Naive thymus-derived CD8-positive, alpha-beta T cell (primary cell): ENCODE measurements around the gene LAMTOR4. TPM values are rescaled to one million over a fixed set of nuclear protein-coding genes. Genes with fewer than 3 reads are reported as not detected.

ENCODE experiments used
- ATAC-seq, 2 donors: fragments of 150-1000 bp; cut with Tn5 transposase in 1 of 2; sonication (Bioruptor Pico), chemical (Tn5 transposase) in 1 of 2; 1 replicate in 1 of 2; 2 replicates in 1 of 2; pipeline ENCODE4 v1.10.0; 2021; ENCODE audit warnings: mild to moderate bottlenecking in 2 of 2, moderate library complexity in 2 of 2
- POLR2A ChIA-PET: fragments of 350-600 bp; sonication (Branson Sonifier 250); formaldehyde crosslinking; loops from one replicate; lab custom pipeline; 2021; ENCODE audit warnings: antibody characterized with exemption; lab: Charles Lee
- DNase-seq, 10 donors: peaks; one replicate each; pipeline versions ENCODE4 v3.0.0 to v3.0.0-alpha.2; 2020 to 2022
- H3K27ac Mint-ChIP-seq, 10 donors: one replicate each; pipeline ENCODE4 v1.8.0; 2020 to 2022; ENCODE audit warnings: mild to moderate bottlenecking in 10 of 10, mixed read lengths in 10 of 10, moderate library complexity in 4 of 10, inconsistent platforms in 1 of 10
- H3K27me3 Mint-ChIP-seq, 5 donors: one replicate each; pipeline ENCODE4 v1.8.0; 2021 to 2022; ENCODE audit warnings: mixed read lengths in 5 of 5
- H3K36me3 Mint-ChIP-seq, 3 donors: one replicate each; pipeline ENCODE4 v1.8.0; 2020 to 2022; ENCODE audit warnings: mixed read lengths in 3 of 3, mild to moderate bottlenecking in 2 of 3, inconsistent platforms in 1 of 3
- H3K4me1 Mint-ChIP-seq, 4 donors: one replicate each; pipeline ENCODE4 v1.8.0; 2021 to 2022; ENCODE audit warnings: mixed read lengths in 4 of 4
- H3K4me3 Mint-ChIP-seq, 10 donors: one replicate each; pipeline ENCODE4 v1.8.0; 2020 to 2022; ENCODE audit warnings: mild to moderate bottlenecking in 10 of 10, mixed read lengths in 10 of 10, moderate library complexity in 6 of 10, inconsistent platforms in 1 of 10
- H3K9me3 Mint-ChIP-seq, 9 donors: one replicate each; pipeline ENCODE4 v1.8.0; 2020 to 2022; ENCODE audit warnings: mixed read lengths in 9 of 9, mild to moderate bottlenecking in 3 of 9, inconsistent platforms in 1 of 9, moderate library complexity in 1 of 9
- polyA plus RNA-seq, 3 donors: library from polyadenylated mRNA; unstranded; fragments of 300-500 nt; fragmentation: Illumina TruSeq; gene quantifications; one replicate each; pipeline ENCODE4 v1.2.3, GENCODE V29; 2021
- total RNA-seq, 8 experiments: library from RNA in 2 of 8; stranded (reverse) in 2 of 8; gene quantifications; one replicate each; pipeline ENCODE4 v1.2.3 and lab custom pipeline; 2021 to 2026

Gene LAMTOR4
- total RNA-seq (100 to 1,000 TPM; 170 to 206 TPM), polyA plus RNA-seq (100 to 1,000 TPM; 403 to 435 (median 430) TPM), total RNA-seq (lab: John Stamatoyannopoulos, UW) (38.5 to 56.9 (median 44.2) reads per million in 6 experiments)

DNA sequence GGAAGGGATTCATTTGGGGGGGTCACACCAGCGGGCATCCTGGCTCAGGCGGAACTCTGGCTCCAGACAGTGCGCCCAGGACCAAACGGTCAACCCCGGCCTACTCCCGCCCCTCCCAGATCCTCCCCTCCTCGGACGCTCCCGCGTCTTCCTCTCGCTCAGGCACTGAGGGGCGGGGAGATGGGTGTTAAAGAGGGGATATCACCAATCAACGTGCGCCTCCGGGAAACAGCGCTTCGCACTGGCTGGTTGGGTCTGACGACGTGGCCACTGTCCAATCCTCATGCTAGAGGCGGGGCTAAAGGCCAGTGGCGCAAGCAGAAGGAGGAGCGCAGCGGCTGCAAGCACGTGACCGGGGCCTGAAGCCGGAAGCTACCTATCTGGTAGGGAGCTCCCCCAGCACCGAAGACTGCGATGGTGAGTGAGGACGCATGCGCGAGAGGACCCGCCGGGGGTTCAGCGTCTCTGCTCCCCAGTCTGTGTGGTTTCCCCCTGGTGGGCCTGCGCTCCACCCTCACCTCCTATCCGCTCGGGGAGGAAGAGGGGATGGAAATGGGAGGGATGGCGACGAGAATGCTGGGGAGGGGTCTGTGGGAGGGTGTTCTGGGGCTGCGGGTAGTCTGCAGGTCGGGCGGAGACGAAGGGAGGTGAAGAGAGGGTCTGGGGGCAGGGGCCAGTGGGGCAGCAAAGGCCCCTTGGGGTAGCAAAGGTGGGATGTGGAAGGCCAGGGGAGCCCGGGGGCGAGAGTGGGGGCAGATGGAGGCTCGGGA, at the start of gene LAMTOR4:
TSS of gene LAMTOR4 (plus strand) at position 360 of the 770 bp plus-strand sequence. CDS start at position 415, 55 bp downstream.
- no peaks in the 10 kb centered on the region for H3K27me3 Mint-ChIP-seq
- H3K9me3 Mint-ChIP-seq = no peaks in the 10 kb centered on the region
- POLR2A ChIA-PET = interaction anchor here (0.6 to 16.1 kb wide), 31 partner anchors 10 to 1104 kb away, joined by 3 to 358 read pairs (median 4); partner anchors contain the start of genes CNPY4, COPS6, GAL3ST4 and GPC2
- H3K36me3 Mint-ChIP-seq = peaks cover 0 to 31% (median 7%) of the 10 kb centered on the region in 3 donors
- H3K4me3 Mint-ChIP-seq = peak within 1 kb of the TSS; percentile 89 to 99 (median 94)
- peak within 1 kb of the TSS; percentile 96 to 99 (median 98) for H3K27ac Mint-ChIP-seq
- H3K4me1 Mint-ChIP-seq = peaks cover 20 to 47% (median 37%) of the 10 kb centered on the region in 4 donors
- DNase-seq = peak; percentile 88 to 99 (median 98)
- peak; percentile 94 to 96 for ATAC-seq

DNA sequence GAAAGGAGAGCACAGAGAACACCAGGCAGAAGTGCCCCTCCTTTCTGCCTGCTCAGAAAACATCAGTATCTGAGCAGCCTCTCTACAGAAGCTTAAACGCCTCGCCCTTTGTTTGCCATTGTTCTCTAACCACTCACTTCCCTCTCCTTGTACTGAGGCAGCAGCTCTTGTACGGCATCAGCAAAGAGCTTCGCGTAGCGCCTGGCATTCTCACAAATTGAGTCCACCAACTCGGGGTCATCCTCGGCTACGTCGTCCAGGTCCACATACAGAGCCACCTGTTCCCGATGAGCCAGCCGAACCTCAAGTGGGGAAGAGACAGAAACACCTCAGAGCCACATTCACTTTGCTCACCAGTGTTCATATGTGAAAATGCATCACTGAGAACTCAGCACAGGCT, 49.3 kb upstream of the LAMTOR4 start:
- Mint-ChIP-seq H3K4me1 (peaks cover 26 to 50% (median 43%) of the 10 kb centered on the region in 4 donors), H3K27me3 (no peaks in the 10 kb centered on the region), H3K4me3 (peak overlapping the region; percentile 91 to 97 (median 95)), H3K36me3 (peaks cover 4 to 56% (median 29%) of the 10 kb centered on the region in 3 donors), H3K9me3 (no peaks in the 10 kb centered on the region), H3K27ac (peak overlapping the region; percentile 93 to 99 (median 97))
- ATAC-seq (no peak), DNase-seq (peak in 2 of 10 donors; percentile 25 to 26)
- POLR2A ChIA-PET = interaction anchor here (0.6 to 6.9 kb wide), 8 partner anchors 11 to 784 kb away, joined by 3 to 252 read pairs (median 31); partner anchors contain the start of genes CNPY4, COPS6, MBLAC1 and MEPCE

DNA sequence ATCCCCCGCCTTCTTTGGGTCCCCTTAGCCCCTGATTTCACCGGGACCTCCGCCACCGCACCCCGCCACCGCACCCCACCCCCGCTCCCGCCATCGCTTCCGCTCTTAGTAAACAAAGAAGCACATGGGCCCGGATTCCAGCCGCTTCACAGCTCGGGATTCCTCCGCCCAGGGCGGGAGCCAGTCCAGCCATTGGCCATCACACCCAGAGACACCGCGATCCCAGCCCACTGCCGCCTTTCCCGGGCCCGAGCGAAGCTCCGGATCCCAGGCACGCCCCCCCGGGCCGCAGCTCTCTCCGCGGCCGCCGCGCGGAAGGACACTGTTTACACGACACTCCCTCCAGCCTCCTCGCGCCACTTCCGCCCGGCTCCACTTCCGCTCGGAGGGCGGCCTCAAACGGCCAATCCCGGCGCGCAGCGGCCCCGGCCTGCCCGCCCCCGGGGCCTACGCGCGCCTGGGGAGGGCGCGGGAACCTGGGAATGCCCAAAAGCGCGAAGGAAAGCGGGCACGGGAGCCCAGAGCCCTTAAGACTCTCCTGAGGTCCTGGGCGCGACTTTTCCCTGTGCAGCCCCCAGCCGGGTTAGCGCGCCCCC, 48.2 kb upstream of the LAMTOR4 start:
- H3K4me3 Mint-ChIP-seq = peak overlapping the region; percentile 91 to 97 (median 95)
- H3K27ac Mint-ChIP-seq = peak overlapping the region; percentile 93 to 99 (median 97)
- ATAC-seq (peak; percentile 73 to 76), DNase-seq (peak; percentile 77 to 97 (median 86))
- POLR2A ChIA-PET = interaction anchor here (0.6 to 6.9 kb wide), 23 partner anchors 12 to 1994 kb away, joined by 3 to 252 read pairs (median 6); partner anchors contain the start of genes BUD31, CNPY4, COPS6 and MBLAC1
- H3K27me3 Mint-ChIP-seq = no peaks in the 10 kb centered on the region
- H3K36me3 Mint-ChIP-seq = peaks cover 4 to 45% (median 24%) of the 10 kb centered on the region in 3 donors
- peaks cover 26 to 49% (median 43%) of the 10 kb centered on the region in 4 donors for H3K4me1 Mint-ChIP-seq
- no peaks in the 10 kb centered on the region for H3K9me3 Mint-ChIP-seq

DNA sequence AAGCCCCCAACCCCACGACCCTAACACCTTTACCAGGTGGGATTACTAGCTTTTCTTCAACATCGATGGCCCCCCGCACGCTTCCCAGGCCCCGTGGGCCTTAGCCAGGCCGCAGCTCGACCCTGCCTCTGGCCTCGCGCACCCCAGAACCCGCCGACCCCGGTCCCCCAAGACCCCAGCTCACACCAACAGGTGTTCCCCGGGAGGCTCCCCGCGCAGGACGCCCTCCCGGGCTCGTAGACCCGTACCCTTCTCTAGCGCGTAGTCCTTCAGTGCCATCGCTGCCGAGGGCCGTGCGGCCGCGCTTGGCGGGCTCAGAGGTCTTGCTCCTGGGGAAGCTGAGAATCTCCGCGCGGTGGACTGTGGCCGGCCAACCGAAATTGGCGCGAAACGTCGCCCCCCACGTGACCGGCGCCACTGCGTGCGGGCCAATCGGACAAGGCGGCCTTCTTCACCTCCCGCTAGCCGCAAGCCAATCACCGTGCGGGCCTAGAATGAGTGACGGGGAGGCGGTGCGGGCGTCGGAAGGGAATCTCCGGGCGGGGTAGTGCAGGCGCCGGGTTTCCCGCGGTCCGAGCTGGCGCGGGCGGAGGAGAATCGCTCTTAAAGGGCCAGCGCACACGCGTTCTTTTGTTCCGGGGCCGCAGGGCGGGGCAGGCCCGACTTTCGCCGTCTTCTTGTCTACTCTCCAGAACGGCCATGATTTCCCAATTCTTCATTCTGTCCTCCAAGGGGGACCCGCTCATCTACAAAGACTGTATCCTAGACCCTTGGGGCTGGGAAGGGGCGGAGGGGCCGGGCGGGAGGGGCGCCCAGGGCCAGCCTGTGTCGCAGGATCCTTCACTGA, 47.5 kb upstream of the LAMTOR4 start, which contains the start of the genes AP4M1 and MCM7:
TSS of gene AP4M1 (plus strand) at position 628 of the 847 bp plus-strand sequence. CDS start at position 700, 72 bp downstream.
TSS of gene MCM7 (minus strand) at position 382 of the 847 bp plus-strand sequence. CDS start at position 279, 103 bp downstream.
- Mint-ChIP-seq H3K4me1 (peaks cover 22 to 45% (median 42%) of the 10 kb centered on the region in 4 donors), H3K4me3 (peak within 1 kb of the TSS; percentile 91 to 97 (median 95)), H3K27me3 (no peaks in the 10 kb centered on the region), H3K36me3 (peaks cover 4 to 38% (median 22%) of the 10 kb centered on the region in 3 donors), H3K9me3 (no peaks in the 10 kb centered on the region), H3K27ac (peak within 1 kb of the TSS; percentile 93 to 99 (median 97))
- POLR2A ChIA-PET = interaction anchor here (0.6 to 6.9 kb wide), 25 partner anchors 11 to 1995 kb away, joined by 3 to 252 read pairs (median 6); partner anchors contain the start of genes BUD31, CNPY4, COPS6 and MBLAC1
- ATAC-seq (peak; percentile 86 to 87), DNase-seq (peak; percentile 90 to 97 (median 94))

DNA sequence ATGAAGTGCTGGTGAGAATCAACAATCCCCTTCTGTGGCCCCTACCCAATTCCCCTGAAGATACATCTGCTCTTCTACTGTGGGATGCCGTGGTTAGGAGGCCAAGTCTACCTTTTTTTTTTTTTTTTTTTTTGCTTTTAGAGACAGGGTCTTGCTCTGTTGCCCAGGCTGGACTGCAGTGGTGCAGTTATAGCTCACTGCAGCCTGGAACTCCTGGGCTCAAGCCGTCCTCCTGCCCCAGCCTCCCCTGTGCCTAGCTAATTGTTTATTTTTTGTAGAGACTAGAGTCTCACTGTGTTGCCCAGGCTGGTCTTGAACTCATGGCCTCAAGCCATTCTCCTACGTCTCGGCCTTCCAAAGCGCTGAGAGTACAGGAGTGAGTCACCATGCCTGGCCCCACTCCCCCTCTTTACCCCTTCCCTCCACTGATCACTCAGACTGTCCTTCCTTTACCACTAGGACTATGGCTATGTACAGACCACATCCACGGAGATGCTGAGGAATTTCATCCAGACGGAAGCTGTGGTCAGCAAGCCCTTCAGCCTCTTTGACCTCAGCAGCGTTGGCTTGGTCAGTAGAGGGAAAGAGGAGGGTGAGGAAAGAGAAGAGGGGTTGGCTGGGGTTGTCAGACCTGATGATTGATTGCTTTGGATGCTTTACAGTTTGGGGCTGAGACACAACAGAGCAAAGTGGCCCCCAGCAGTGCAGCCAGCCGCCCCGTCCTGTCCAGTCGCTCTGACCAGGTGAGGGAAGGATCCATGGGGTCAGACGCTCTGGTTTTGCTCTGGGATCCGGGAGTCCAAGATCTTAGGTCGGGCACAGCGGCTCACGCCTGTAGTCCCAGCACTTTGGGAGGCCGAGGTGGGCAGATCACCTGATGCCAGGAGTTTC, 45.5 kb upstream of the LAMTOR4 start:
- peaks cover 18 to 35% (median 33%) of the 10 kb centered on the region in 4 donors for H3K4me1 Mint-ChIP-seq
- peak overlapping the region; percentile 60 to 97 (median 75) for H3K4me3 Mint-ChIP-seq
- ATAC-seq (no peak), DNase-seq (no peak)
- H3K36me3 Mint-ChIP-seq = peaks cover under 1 to 31% (median 18%) of the 10 kb centered on the region in 3 donors
- no peaks in the 10 kb centered on the region for H3K9me3 Mint-ChIP-seq
- H3K27me3 Mint-ChIP-seq = no peaks in the 10 kb centered on the region
- POLR2A ChIA-PET = interaction anchor here (0.7 to 6.9 kb wide), 9 partner anchors 9 to 333 kb away, joined by 3 to 252 read pairs (median 26); partner anchors contain the start of genes CNPY4, COPS6, MBLAC1 and MEPCE
- H3K27ac Mint-ChIP-seq = peak overlapping the region in 9 of 10 donors; percentile 43 to 99 (median 65)

DNA sequence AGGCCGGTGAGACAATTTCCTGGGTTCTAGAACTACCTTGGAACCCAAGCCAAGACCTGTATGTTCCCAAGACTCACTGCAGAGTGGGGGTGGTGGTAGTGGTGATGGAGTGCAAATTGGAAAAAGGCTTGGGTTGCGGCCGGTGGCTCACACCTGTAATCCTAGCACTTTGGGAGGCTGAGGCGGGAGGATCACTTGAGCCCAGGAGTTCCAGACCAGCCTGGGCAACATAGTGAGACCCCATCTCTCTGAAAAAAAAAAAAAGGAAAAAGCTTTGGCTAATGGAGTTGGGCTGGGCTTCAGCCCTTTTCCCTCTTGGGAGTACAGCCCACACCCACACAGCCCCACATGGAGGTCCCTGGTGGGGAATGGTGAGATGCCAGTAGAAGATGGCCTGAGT, 43.2 kb upstream of the LAMTOR4 start:
- Mint-ChIP-seq H3K4me3 (no peak overlapping the region), H3K9me3 (no peaks in the 10 kb centered on the region), H3K36me3 (peaks cover 0 to 39% (median 4%) of the 10 kb centered on the region in 3 donors)

DNA sequence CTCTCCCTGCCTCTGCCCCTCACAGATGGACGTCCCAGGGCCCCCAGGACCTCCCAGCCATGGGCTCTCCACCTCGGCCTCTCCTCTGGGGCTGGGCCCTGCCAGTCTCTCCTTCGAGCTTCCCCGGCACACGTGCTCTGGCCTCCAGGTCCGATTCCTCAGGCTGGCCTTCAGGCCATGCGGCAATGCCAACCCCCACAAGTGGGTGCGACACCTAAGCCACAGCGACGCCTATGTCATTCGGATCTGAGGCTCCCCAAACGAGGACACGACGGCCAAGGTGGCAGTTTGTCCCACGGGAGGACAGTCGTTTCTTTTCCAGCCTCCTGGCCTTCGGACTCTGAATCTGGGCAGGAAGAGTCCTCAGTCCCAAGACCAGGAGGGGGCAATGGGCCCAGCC, 42.1 kb upstream of the LAMTOR4 start:
- POLR2A ChIA-PET = interaction anchor here (0.5 to 1.1 kb wide), 2 partner anchors 13 to 75 kb away, joined by 3 read pairs; no protein-coding TSS in a partner anchor
- H3K9me3 Mint-ChIP-seq = no peaks in the 10 kb centered on the region
- no peak for ATAC-seq
- H3K36me3 Mint-ChIP-seq = peaks cover 0 to 50% (median 7%) of the 10 kb centered on the region in 3 donors
- H3K27me3 Mint-ChIP-seq = no peaks in the 10 kb centered on the region
- H3K4me1 Mint-ChIP-seq = peaks cover 3 to 11% (median 6%) of the 10 kb centered on the region in 4 donors
- DNase-seq = no peak
- H3K27ac Mint-ChIP-seq = peak overlapping the region in 1 of 10 donors; percentile 78
- H3K4me3 Mint-ChIP-seq = no peak overlapping the region

More for the DNA sequence above, 43.2 kb upstream of the LAMTOR4 start:
- no peak for ATAC-seq
- DNase-seq = no peak
- H3K4me1 Mint-ChIP-seq = peaks cover 7 to 13% (median 11%) of the 10 kb centered on the region in 4 donors
- H3K27me3 Mint-ChIP-seq = no peaks in the 10 kb centered on the region
- POLR2A ChIA-PET = interaction anchor here (1.1 to 6.9 kb wide), 2 partner anchors 14 to 18 kb away, joined by 3 to 252 read pairs; partner anchors contain the start of genes CNPY4, MBLAC1 and TAF6
- peak overlapping the region in 1 of 10 donors; percentile 25 for H3K27ac Mint-ChIP-seq

DNA sequence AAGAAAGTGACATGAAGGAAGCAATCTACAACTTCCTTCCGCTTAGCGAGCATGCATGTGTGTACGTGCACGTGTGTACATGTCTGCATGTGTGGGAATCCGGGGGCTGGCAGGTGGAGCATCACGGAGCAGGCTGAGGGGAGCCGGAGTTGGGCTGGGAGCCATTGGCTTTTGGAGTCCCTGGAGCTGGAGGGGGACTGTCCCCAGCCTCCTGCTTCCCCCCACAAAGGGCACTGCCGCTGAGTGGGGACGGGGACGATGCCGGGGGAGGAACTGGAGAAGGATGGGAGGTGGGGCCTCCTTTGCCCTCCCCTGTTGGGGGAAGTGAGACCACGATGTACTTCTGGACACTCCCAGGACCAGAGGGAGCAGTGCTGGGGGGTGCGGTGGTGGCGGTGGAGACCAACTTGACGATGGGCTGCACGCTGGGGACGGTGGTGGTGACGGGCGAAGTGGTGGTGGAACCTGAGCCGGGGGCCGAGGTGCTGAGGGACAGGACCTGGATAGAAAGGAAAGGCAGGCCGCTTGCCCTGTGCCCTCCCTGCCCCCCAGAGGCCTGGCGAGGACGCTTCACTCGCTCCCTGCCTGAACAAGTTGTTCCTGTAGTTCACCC, 41.5 kb upstream of the LAMTOR4 start:
- no peaks in the 10 kb centered on the region for H3K27me3 Mint-ChIP-seq
- H3K36me3 Mint-ChIP-seq = peaks cover 0 to 56% (median 7%) of the 10 kb centered on the region in 3 donors
- ATAC-seq (no peak), DNase-seq (no peak)
- peak overlapping the region in 2 of 10 donors; percentile 56 to 78 for H3K27ac Mint-ChIP-seq
- peaks cover 3 to 10% (median 6%) of the 10 kb centered on the region in 4 donors for H3K4me1 Mint-ChIP-seq
- no peaks in the 10 kb centered on the region for H3K9me3 Mint-ChIP-seq
- POLR2A ChIA-PET = no interaction called here
- no peak overlapping the region for H3K4me3 Mint-ChIP-seq

DNA sequence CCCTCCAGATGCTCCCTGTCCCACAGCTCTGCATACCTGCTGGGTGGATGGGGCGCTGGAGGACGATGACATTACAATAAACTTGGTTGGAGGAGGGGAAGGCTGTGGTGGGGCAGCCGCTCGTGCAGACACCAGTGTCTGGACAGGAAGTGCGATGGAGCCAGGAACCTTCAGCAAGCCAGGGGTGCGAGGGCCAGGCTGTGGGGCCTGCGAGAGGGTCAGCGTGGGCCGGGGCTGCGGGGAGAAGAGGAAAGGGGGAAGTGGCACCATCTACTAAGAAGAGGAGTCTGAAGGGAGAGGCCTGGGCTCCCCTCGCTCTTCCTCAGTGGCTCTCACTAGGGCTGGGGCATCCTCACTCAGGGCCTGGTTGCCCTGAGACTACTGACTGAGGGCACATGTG, 40.8 kb upstream of the LAMTOR4 start:
- no peak for DNase-seq
- H3K4me1 Mint-ChIP-seq = peaks cover 0 to 4% (median 3%) of the 10 kb centered on the region in 4 donors
- no peak overlapping the region for H3K27ac Mint-ChIP-seq
- H3K36me3 Mint-ChIP-seq = peaks cover 0 to 62% (median 7%) of the 10 kb centered on the region in 3 donors
- H3K27me3 Mint-ChIP-seq = no peaks in the 10 kb centered on the region
- ATAC-seq = no peak
- peak overlapping the region in 1 of 10 donors; percentile 14 for H3K4me3 Mint-ChIP-seq
- POLR2A ChIA-PET = no interaction called here
- no peaks in the 10 kb centered on the region for H3K9me3 Mint-ChIP-seq
